ENCODE results near the gene CLTCL1. TPM values are rescaled to one million over a fixed set of nuclear protein-coding genes. Genes with fewer than 3 reads are reported as not detected.

Gene CLTCL1
- total and polyA plus RNA-seq, 9 donors, result 2.8 to 10.7 (median 5.2) TPM

- no peaks in the 10 kb centered on the region for H3K4me1 ChIP-seq (ENCODE audit: insufficient read depth)
- H3K36me3 ChIP-seq, result no peaks in the 10 kb centered on the region
- no peak for TF ChIP-seq EP300 (IDR thresholded peaks at IDR 0.05)
- TF ChIP-seq POLR2A (IDR thresholded peaks at IDR 0.05), result no peak
- no peak for TF ChIP-seq CTCF (IDR thresholded peaks at IDR 0.05)
- intact Hi-C loops (cut with DNase I), result no loop called here
- H3K27ac ChIP-seq, result no peak overlapping the region
- H3K27me3 ChIP-seq, result no peaks in the 10 kb centered on the region
- no peaks in the 10 kb centered on the region for H3K9me3 ChIP-seq
- DNase-seq, result no peak
- H3K4me3 ChIP-seq, result no peak overlapping the region
- 94 to 100% (median 98%) methylated on average over 1 of the region's 1 CpG for WGBS, 3 donors
Measured at GRCh38 chr22:19212302-19212870, 79.1 kb downstream of the CLTCL1 start.

- no peaks in the 10 kb centered on the region for H3K4me1 ChIP-seq (ENCODE audit: insufficient read depth)
- H3K9me3 ChIP-seq, result no peaks in the 10 kb centered on the region
- H3K4me3 ChIP-seq, result no peak overlapping the region
- H3K27ac ChIP-seq, result no peak overlapping the region
- H3K36me3 ChIP-seq, result no peaks in the 10 kb centered on the region
- no peak for TF ChIP-seq EP300 (IDR thresholded peaks at IDR 0.05)
- TF ChIP-seq POLR2A (IDR thresholded peaks at IDR 0.05), result no peak
- TF ChIP-seq CTCF (IDR thresholded peaks at IDR 0.05), result no peak
- no peaks in the 10 kb centered on the region for H3K27me3 ChIP-seq
- DNase-seq, result no peak
- intact Hi-C loops (cut with DNase I), result no loop called here
- 95% methylated on average over 14 of the region's 14 CpGs for WGBS, 3 donors
Measured at GRCh38 chr22:19210188-19210587, 81.3 kb downstream of the CLTCL1 start.

- Histone ChIP-seq H3K9me3 (no peaks in the 10 kb centered on the region), H3K36me3 (no peaks in the 10 kb centered on the region), H3K4me1 (ENCODE audit: insufficient read depth) (no peaks in the 10 kb centered on the region), H3K27ac (no peak overlapping the region), H3K27me3 (no peaks in the 10 kb centered on the region), H3K4me3 (no peak overlapping the region)
- 77 to 80% (median 78%) methylated on average over 4 of the region's 4 CpGs for WGBS, 3 donors
- DNase-seq, result no peak
- TF ChIP-seq CTCF (IDR thresholded peaks at IDR 0.05), result no peak
- TF ChIP-seq POLR2A (IDR thresholded peaks at IDR 0.05), result no peak
- TF ChIP-seq EP300 (IDR thresholded peaks at IDR 0.05), result no peak
- intact Hi-C loops (cut with DNase I), result no loop called here
Measured at GRCh38 chr22:19208287-19208847, 83.2 kb downstream of the CLTCL1 start.

GRCh38 chr22:19207884-19208283 lies 83.6 kb downstream of the CLTCL1 start:
- H3K4me3 ChIP-seq, result no peak overlapping the region
- H3K27ac ChIP-seq, result no peak overlapping the region
- TF ChIP-seq POLR2A (IDR thresholded peaks at IDR 0.05) (no peak), CTCF (IDR thresholded peaks at IDR 0.05) (no peak), EP300 (IDR thresholded peaks at IDR 0.05) (no peak)
- intact Hi-C loops (cut with DNase I), result no loop called here
- no peaks in the 10 kb centered on the region for H3K4me1 ChIP-seq (ENCODE audit: insufficient read depth)
- no peaks in the 10 kb centered on the region for H3K9me3 ChIP-seq
- H3K27me3 ChIP-seq, result no peaks in the 10 kb centered on the region
- WGBS, 3 donors, result 79 to 87% (median 83%) methylated on average over 5 of the region's 5 CpGs
- no peaks in the 10 kb centered on the region for H3K36me3 ChIP-seq
- no peak for DNase-seq

Measured in ovary (tissue), 9 donors.